Lower lobe of right lung (tissue), 2 donors: ENCODE data around the gene SEC63. TPM values are rescaled to one million over a fixed set of nuclear protein-coding genes. Genes with fewer than 3 reads are reported as not detected.

Source experiments
- ATAC-seq, 2 donors: fragments of 200-7000 bp; cut with Tn5 transposase; one replicate each; pipeline ENCODE4 v1.9.1; 2020 to 2022; ENCODE audit warnings: mild to moderate bottlenecking in 2 of 2, moderate library complexity in 2 of 2
- DNase-seq: peaks from one replicate; pipeline ENCODE4 v3.0.0-alpha.2; 2020
- H3K27ac ChIP-seq: fragments of 200-600 bp; one replicate; pipeline ENCODE4 v1.8.0; 2022
- H3K27me3 ChIP-seq: fragments of 200-600 bp; one replicate; pipeline ENCODE4 v1.8.0; 2022; ENCODE audit warnings: low read depth
- H3K36me3 ChIP-seq: fragments of 200-600 bp; one replicate; pipeline ENCODE4 v1.8.0; 2022; ENCODE audit warnings: mild to moderate bottlenecking
- H3K4me1 ChIP-seq: fragments of 200-600 bp; one replicate; pipeline ENCODE4 v1.8.0; 2022
- H3K4me3 ChIP-seq: fragments of 200-600 bp; one replicate; pipeline ENCODE4 v1.8.0; 2022; ENCODE audit warnings: mild to moderate bottlenecking
- H3K9me3 ChIP-seq: fragments of 200-600 bp; one replicate; pipeline ENCODE4 v1.8.0; 2022
- intact Hi-C: fragments of 100-400 bp; cut with DNase I; formaldehyde crosslinking; loops from one replicate; pipeline ENCODE4 v1.11.0; 2022
- total RNA-seq: library from RNA; stranded (reverse); fragmentation: NEBNext Ultra II Directional; extraction: Animal tissue kit (Norgen Biotek cat#: 25700); gene quantifications from one replicate; pipeline ENCODE4 v1.2.1, GENCODE V29; 2021
- TF ChIP-seq, protein P1 (sequence below): fragments of 200-600 bp; IDR thresholded peaks from one replicate; pipeline ENCODE4 v1.8.0; 2022; ENCODE audit warnings: antibody characterized with exemption, mild to moderate bottlenecking
- donor health status: DM: no; HTN: yes; CAD: no; lungs with severe emphysema.

The SEC63 gene
- total RNA-seq, 1 donor from 2014 or later, result 96.5 TPM

DNA sequence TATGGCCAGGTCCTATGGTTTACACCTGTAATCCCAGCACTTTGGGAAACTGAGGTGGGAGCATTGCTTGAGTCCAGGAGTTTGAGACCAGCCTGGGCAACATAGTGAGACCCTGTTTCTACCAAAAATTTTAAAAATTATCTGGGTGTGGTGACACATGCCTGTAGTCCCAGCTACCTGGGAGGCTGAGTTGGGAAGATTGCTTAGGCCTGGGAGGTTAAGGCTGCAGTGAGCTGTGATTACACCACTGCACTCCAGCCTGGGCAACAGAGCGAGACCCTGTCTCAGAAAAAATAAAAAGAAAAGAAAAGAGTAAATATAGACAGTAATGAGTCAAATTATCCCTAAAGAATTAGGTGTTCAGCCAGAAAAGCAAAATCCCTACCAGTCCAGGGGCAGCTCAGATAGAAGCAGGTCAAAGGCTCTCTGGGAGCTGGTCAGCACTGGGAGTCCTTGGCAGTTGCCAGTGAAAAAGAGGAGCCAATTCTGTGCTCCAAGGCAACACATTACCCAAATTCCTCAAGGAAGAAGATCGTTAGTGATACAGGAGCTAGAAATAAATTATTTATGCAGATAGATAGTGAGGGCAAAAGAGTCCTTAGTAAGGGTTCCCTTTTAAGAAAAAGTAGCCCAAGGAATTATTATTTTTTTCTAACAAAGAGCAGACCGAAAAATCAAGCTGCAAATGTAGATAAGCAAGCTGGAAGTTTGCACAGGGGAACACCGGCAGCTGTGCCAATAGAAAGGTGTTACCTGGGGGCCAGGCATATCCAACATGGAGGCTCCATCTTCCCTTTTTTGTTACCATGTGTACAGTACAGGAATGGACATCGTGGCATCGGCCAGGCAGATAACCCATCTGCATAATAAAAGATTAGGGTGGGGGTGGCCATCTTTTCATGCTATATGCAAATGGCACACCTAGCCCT lies 31.4 kb upstream of the SEC63 start:
- TF ChIP-seq, protein P1, sequence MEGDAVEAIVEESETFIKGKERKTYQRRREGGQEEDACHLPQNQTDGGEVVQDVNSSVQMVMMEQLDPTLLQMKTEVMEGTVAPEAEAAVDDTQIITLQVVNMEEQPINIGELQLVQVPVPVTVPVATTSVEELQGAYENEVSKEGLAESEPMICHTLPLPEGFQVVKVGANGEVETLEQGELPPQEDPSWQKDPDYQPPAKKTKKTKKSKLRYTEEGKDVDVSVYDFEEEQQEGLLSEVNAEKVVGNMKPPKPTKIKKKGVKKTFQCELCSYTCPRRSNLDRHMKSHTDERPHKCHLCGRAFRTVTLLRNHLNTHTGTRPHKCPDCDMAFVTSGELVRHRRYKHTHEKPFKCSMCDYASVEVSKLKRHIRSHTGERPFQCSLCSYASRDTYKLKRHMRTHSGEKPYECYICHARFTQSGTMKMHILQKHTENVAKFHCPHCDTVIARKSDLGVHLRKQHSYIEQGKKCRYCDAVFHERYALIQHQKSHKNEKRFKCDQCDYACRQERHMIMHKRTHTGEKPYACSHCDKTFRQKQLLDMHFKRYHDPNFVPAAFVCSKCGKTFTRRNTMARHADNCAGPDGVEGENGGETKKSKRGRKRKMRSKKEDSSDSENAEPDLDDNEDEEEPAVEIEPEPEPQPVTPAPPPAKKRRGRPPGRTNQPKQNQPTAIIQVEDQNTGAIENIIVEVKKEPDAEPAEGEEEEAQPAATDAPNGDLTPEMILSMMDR, result no peak
- Histone ChIP-seq H3K27ac (no peak overlapping the region), H3K4me1 (no peaks in the 10 kb centered on the region), H3K4me3 (no peak overlapping the region), H3K27me3 (no peaks in the 10 kb centered on the region), H3K9me3 (no peaks in the 10 kb centered on the region), H3K36me3 (no peaks in the 10 kb centered on the region)
- intact Hi-C loops, result no loop called here
- ATAC-seq (no peak), DNase-seq (no peak)

DNA sequence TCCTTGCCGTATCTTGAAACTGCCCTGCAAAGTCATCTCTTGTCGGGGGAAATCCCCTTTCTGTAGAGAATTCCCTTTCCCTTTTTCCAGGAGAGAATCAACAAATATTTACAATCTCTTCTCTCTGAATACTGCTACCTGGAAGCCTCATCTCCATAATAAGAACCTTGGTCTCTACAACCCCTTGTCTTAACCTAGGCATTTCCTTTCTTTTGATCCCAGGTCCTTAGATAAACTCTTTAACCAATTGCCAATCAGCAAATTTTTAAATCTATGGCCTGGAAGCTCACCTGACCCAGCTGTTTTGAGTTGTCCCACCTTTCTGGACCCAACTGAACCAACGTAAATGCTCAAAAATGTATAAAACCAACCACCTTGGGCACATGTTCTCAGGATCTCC lies 30.6 kb upstream of the SEC63 start:
- TF ChIP-seq, protein P1, result no peak
- Histone ChIP-seq H3K27me3 (no peaks in the 10 kb centered on the region), H3K4me1 (no peaks in the 10 kb centered on the region), H3K4me3 (no peak overlapping the region), H3K27ac (no peak overlapping the region), H3K9me3 (no peaks in the 10 kb centered on the region), H3K36me3 (no peaks in the 10 kb centered on the region)
- intact Hi-C loops, result no loop called here
- DNase-seq, result no peak
- no peak for ATAC-seq

DNA sequence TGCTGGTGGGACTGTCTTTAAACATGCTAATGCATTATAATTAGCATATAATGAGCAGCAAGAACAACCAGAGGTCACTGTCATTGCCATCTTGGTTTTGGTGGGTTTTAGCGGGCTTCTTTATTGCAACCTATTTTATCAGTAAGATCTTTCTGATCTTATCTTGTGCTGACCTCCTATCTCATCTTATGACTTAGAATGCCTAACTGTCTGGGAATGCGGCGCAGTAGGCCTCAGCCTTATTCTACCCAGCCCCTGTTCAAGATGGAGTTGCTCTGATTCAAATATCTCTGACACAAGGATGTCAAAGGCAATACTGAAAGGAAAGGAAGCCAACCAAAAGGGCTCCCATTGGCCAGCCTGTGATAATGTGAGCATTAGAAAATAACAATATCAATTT lies 29.8 kb upstream of the SEC63 start:
- H3K4me3 ChIP-seq, result no peak overlapping the region
- intact Hi-C loops, result no loop called here
- H3K27me3 ChIP-seq, result no peaks in the 10 kb centered on the region
- ATAC-seq (no peak), DNase-seq (no peak)
- H3K4me1 ChIP-seq, result no peaks in the 10 kb centered on the region
- no peaks in the 10 kb centered on the region for H3K9me3 ChIP-seq
- no peaks in the 10 kb centered on the region for H3K36me3 ChIP-seq
- no peak overlapping the region for H3K27ac ChIP-seq
- TF ChIP-seq, protein P1, result no peak

DNA sequence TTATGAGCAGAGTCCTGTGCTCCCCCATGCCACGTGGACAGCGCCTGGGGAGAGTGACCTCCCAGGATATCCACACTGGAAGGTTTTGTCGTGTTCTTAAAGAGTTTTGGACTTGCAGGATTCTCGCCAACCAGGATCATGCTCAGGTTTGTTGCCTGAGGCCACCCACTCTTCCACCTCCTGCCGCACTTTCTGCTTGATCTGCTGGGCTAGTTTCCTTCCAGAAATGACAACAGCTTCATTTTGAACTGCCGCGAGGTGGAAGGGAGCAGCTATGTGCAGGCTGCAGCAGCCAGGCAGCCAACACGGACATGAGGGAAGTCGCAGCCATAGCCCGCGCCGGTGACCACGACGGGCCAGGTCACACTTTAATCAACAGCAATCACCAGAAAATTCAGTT lies 27.7 kb upstream of the SEC63 start:
- no peak overlapping the region for H3K4me3 ChIP-seq
- TF ChIP-seq, protein P1, result no peak
- H3K27ac ChIP-seq, result no peak overlapping the region
- no peaks in the 10 kb centered on the region for H3K9me3 ChIP-seq
- no peaks in the 10 kb centered on the region for H3K27me3 ChIP-seq
- H3K4me1 ChIP-seq, result no peaks in the 10 kb centered on the region
- H3K36me3 ChIP-seq, result no peaks in the 10 kb centered on the region
- no peak for DNase-seq
- no peak for ATAC-seq
- intact Hi-C loops, result no loop called here

DNA sequence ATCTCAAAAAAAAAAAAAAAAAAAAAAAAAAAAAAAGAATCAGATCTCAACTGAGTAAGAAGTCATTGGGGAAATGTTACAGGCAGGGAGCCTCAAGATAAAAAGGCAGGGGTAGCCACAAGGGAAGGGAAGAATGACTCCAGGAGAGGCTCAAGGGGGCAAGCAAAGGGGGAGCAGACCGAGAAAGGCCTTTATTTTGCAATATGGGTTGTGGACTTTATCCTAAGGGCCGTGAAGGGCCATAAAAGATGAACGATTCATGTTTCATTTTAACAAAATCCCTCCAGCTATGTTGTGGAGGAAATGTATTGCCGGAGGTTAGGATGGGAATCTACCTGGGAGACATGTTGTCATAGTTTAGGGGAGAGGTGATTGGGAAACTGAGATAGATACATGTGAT lies 25.8 kb upstream of the SEC63 start:
- DNase-seq, result no peak
- TF ChIP-seq, protein P1, result no peak
- Histone ChIP-seq H3K36me3 (no peaks in the 10 kb centered on the region), H3K27me3 (no peaks in the 10 kb centered on the region), H3K27ac (no peak overlapping the region), H3K4me3 (no peak overlapping the region), H3K9me3 (no peaks in the 10 kb centered on the region), H3K4me1 (no peaks in the 10 kb centered on the region)
- intact Hi-C loops, result no loop called here
- ATAC-seq, result no peak
